GM23338 (cell line): ENCODE measurements around the gene TEPSIN. TPM values are rescaled to one million over a fixed set of nuclear protein-coding genes. Genes with fewer than 3 reads are reported as not detected.

Source experiments
- ATAC-seq: fragments of 200-7000 bp; cut with Tn5 transposase; 3 replicates; pipeline ENCODE4 v1.9.1; 2020
- DNase-seq: peaks from one replicate; pipeline ENCODE4 v3.0.0-alpha.2; 2015; ENCODE audit warnings: low spot score
- H2AFZ ChIP-seq: fragments of 200-600 bp; sonication (generic); 2 replicates; pipeline ENCODE4 v1.8.0; 2016; ENCODE audit warnings: antibody characterized with exemption, mild to moderate bottlenecking, moderate library complexity
- H3F3A ChIP-seq: fragments of 200-600 bp; sonication (generic); replicated peaks from 2 replicates; pipeline ENCODE4 v1.8.0; 2017; ENCODE audit warnings: antibody characterized with exemption, mixed run types, low read depth
- H3K27ac ChIP-seq: fragments of 200-600 bp; sonication (generic); 2 replicates; pipeline ENCODE4 v1.6.1; 2016; ENCODE audit warnings: low read depth
- H3K27me3 ChIP-seq: fragments of 200-600 bp; sonication (generic); 2 replicates; pipeline ENCODE4 v1.8.0; 2016; ENCODE audit warnings: mild to moderate bottlenecking, mixed run types, moderate library complexity; ENCODE audit not compliant: insufficient read depth
- H3K36me3 ChIP-seq: fragments of 200-600 bp; sonication (generic); 2 replicates; pipeline ENCODE4 v1.8.0; 2016; ENCODE audit warnings: mild to moderate bottlenecking; ENCODE audit not compliant: insufficient read depth
- H3K4me1 ChIP-seq: fragments of 200-600 bp; sonication (generic); 2 replicates; pipeline ENCODE4 v1.8.0; 2016; ENCODE audit warnings: mild to moderate bottlenecking, moderate library complexity; ENCODE audit not compliant: insufficient read depth
- H3K4me2 ChIP-seq: fragments of 200-600 bp; sonication (generic); 2 replicates; pipeline ENCODE4 v1.7.1; 2017; ENCODE audit warnings: mixed run types
- H3K4me3 ChIP-seq: fragments of 200-600 bp; sonication (generic); 2 replicates; pipeline ENCODE4 v1.6.1; 2016; ENCODE audit warnings: mixed run types
- H3K79me2 ChIP-seq: fragments of 200-600 bp; sonication (generic); replicated peaks from 2 replicates; pipeline ENCODE4 v1.8.0; 2017; ENCODE audit warnings: mild to moderate bottlenecking; ENCODE audit not compliant: insufficient read depth
- H3K9me2 ChIP-seq: fragments of 200-600 bp; sonication (generic); 2 replicates; pipeline ENCODE4 v1.8.0; 2017; ENCODE audit not compliant: insufficient read depth
- H4K20me1 ChIP-seq: fragments of 200-600 bp; sonication (generic); replicated peaks from 2 replicates; pipeline ENCODE4 v1.8.0; 2017; ENCODE audit warnings: mild to moderate bottlenecking; ENCODE audit not compliant: insufficient read depth
- H3K27ac Mint-ChIP-seq: 2 replicates; pipeline ENCODE4 v1.8.0; 2020; ENCODE audit warnings: inconsistent platforms, mild to moderate bottlenecking, moderate library complexity, mixed read lengths
- H3K27me3 Mint-ChIP-seq: 3 replicates; pipeline ENCODE4 v1.8.0; 2022; ENCODE audit warnings: low read depth, mild to moderate bottlenecking, moderate library complexity, mixed read lengths, inconsistent platforms; ENCODE audit not compliant: insufficient read depth, poor library complexity
- H3K36me3 Mint-ChIP-seq: 3 replicates; pipeline ENCODE4 v1.8.0; 2021; ENCODE audit warnings: low read depth, mild to moderate bottlenecking, inconsistent platforms, moderate library complexity, mixed read lengths
- H3K4me1 Mint-ChIP-seq: 3 replicates; pipeline ENCODE4 v1.8.0; 2020; ENCODE audit warnings: mild to moderate bottlenecking, inconsistent platforms, mixed read lengths
- H3K4me3 Mint-ChIP-seq: 3 replicates; pipeline ENCODE4 v1.8.0; 2021; ENCODE audit warnings: moderate library complexity, mild to moderate bottlenecking, inconsistent platforms, mixed read lengths
- H3K9me3 Mint-ChIP-seq: 3 replicates; pipeline ENCODE4 v1.8.0; 2020; ENCODE audit warnings: moderate library complexity, mild to moderate bottlenecking, inconsistent platforms, mixed read lengths
- CREB1 ChIP-seq: fragments of 250-450 bp; sonication (Bioruptor Pico); IDR thresholded peaks from 2 replicates; pipeline ENCODE4 v1.5.0; 2020; ENCODE audit warnings: low read depth, mild to moderate bottlenecking, moderate library complexity
- EZH2 ChIP-seq: fragments of 200-600 bp; sonication (generic); IDR thresholded peaks from one replicate; pipeline ENCODE4 v1.8.0; 2017; ENCODE audit warnings: antibody characterized with exemption, mild to moderate bottlenecking, low read depth; ENCODE audit not compliant: unreplicated experiment
- EZH2phosphoT487 ChIP-seq: fragments of 200-600 bp; sonication (generic); IDR thresholded peaks from one replicate; pipeline ENCODE4 v1.8.1; 2018; ENCODE audit warnings: antibody characterized with exemption; ENCODE audit not compliant: unreplicated experiment
- JUNB ChIP-seq: IDR thresholded peaks from one replicate; pipeline ENCODE4 v1.6.1; 2016; ENCODE audit warnings: antibody characterized with exemption; ENCODE audit not compliant: unreplicated experiment
- NANOG ChIP-seq: IDR thresholded peaks from 2 replicates; pipeline ENCODE4 v1.6.1; 2016; ENCODE audit warnings: antibody characterized with exemption, borderline replicate concordance
- POLR2AphosphoS5 ChIP-seq: IDR thresholded peaks from 2 replicates; pipeline ENCODE4 v1.6.1; 2016; ENCODE audit warnings: antibody characterized with exemption, low read depth
- STAT1 ChIP-seq: IDR thresholded peaks from one replicate; pipeline ENCODE4 v1.6.1; 2016; ENCODE audit warnings: antibody characterized with exemption; ENCODE audit not compliant: unreplicated experiment
- ZNF114 ChIP-seq: fragments of 250-450 bp; sonication (Bioruptor Pico); IDR thresholded peaks from 2 replicates; pipeline ENCODE4 v1.5.0; 2020; ENCODE audit warnings: mild to moderate bottlenecking, moderate library complexity
- ZNF331 ChIP-seq: fragments of 250-450 bp; sonication (Bioruptor Pico); IDR thresholded peaks from 2 replicates; pipeline ENCODE4 v1.5.0; 2020; ENCODE audit warnings: low read depth, mild to moderate bottlenecking, moderate library complexity
- polyA plus RNA-seq: library from polyadenylated mRNA; unstranded; fragments of >200 nt; fragmentation: Nextera tagmentation; extraction: Ambion mirVana; gene quantifications from 2 replicates; pipeline ENCODE4 v1.2.1, GENCODE V29; 2016
- total RNA-seq: library from RNA; depleted of rRNA; stranded (reverse); fragments of >200 nt; shearing (Covaris generic); gene quantifications from 2 replicates; pipeline ENCODE4 v1.2.3, GENCODE V29; 2014
- TF ChIP-seq, protein P1 (sequence below): IDR thresholded peaks from one replicate; pipeline ENCODE4 v1.6.1; 2018; ENCODE audit warnings: antibody characterized with exemption; ENCODE audit not compliant: unreplicated experiment
- TF ChIP-seq, protein P2 (sequence below): fragments of 250-450 bp; sonication (Bioruptor Pico); IDR thresholded peaks from 2 replicates; pipeline ENCODE4 v1.5.0; 2020; ENCODE audit warnings: mild to moderate bottlenecking, moderate library complexity
- TF ChIP-seq, protein P3 (sequence below): IDR thresholded peaks from 2 replicates; pipeline ENCODE4 v1.6.1; 2016; ENCODE audit warnings: antibody characterized with exemption
- TF ChIP-seq, protein P4 (sequence below), 2 experiments: fragments of 200-600 bp in 1 of 2; sonication (generic) in 1 of 2; conservative IDR thresholded peaks; 2 replicates each; pipeline versions ENCODE4 v1.5.1 to v1.6.1; 2016 to 2017; ENCODE audit warnings: antibody characterized with exemption in 2 of 2, low read depth in 2 of 2, mild to moderate bottlenecking in 2 of 2, moderate library complexity in 1 of 2

TEPSIN gene
- total and polyA plus RNA-seq, 2 experiments from 2014 or later = 4.4 to 25.3 TPM

DNA sequence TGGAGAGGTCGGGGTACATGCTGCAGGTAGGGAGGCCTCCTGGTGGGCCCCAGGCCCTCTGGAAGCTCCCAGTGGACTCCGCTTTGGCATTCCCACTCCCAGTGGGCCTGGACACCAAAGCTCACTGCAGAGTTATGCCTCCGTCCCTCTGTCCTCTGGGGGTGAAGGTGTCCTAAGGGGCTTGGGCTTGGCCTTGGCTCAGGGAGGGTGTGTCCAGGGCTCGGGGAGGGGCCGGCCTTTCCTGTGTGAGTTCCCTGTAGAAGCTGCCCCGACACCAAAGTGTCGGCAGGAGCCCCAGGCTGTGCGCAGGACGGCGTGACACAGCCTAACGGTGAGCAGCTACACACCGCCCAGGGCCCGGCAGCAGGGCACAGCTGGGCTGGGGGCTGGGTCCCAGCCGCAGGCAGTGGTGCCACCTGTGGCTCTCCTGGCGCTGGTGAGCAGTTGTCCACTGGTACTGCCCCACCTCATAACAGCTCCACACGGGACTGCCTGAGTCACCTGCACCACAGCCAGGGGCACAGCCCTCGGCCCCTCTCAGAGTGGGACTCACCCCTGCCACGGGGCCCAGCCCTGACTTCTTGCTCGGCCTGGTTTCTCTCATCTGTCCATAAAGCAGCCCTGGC lies 6.1 kb downstream of the TEPSIN start:
- Histone ChIP-seq H3K27me3 (no peaks in the 10 kb centered on the region), H3K4me2 (no peak overlapping the region), H3K9me2 (no peaks in the 10 kb centered on the region), H2AFZ (no peak overlapping the region), H3K4me3 (no peak overlapping the region), H4K20me1 (no peaks in the 10 kb centered on the region), H3K79me2 (no peaks in the 10 kb centered on the region; the same call in none of the 2 replicates), H3K27ac (no peak overlapping the region), H3K36me3 (no peaks in the 10 kb centered on the region), H3K4me1 (no peaks in the 10 kb centered on the region), H3F3A (no peaks in the 10 kb centered on the region)
- Mint-ChIP-seq H3K27ac (no peak overlapping the region), H3K9me3 (no peaks in the 10 kb centered on the region), H3K27me3 (peaks cover 6% of the 10 kb centered on the region), H3K4me1 (peaks cover 1% of the 10 kb centered on the region), H3K36me3 (peaks cover 15% of the 10 kb centered on the region), H3K4me3 (no peak overlapping the region)
- no peak for ATAC-seq
- no peak for DNase-seq
- TF ChIP-seq JUNB (no peak), STAT1 (no peak), CREB1 (CRISPR knock-in tag) (no peak), EZH2 (no peak), ZNF114 (CRISPR knock-in tag) (no peak), POLR2AphosphoS5 (no peak), NANOG (no peak), EZH2phosphoT487 (no peak), ZNF331 (CRISPR knock-in tag) (no peak)
- TF ChIP-seq, protein P1, sequence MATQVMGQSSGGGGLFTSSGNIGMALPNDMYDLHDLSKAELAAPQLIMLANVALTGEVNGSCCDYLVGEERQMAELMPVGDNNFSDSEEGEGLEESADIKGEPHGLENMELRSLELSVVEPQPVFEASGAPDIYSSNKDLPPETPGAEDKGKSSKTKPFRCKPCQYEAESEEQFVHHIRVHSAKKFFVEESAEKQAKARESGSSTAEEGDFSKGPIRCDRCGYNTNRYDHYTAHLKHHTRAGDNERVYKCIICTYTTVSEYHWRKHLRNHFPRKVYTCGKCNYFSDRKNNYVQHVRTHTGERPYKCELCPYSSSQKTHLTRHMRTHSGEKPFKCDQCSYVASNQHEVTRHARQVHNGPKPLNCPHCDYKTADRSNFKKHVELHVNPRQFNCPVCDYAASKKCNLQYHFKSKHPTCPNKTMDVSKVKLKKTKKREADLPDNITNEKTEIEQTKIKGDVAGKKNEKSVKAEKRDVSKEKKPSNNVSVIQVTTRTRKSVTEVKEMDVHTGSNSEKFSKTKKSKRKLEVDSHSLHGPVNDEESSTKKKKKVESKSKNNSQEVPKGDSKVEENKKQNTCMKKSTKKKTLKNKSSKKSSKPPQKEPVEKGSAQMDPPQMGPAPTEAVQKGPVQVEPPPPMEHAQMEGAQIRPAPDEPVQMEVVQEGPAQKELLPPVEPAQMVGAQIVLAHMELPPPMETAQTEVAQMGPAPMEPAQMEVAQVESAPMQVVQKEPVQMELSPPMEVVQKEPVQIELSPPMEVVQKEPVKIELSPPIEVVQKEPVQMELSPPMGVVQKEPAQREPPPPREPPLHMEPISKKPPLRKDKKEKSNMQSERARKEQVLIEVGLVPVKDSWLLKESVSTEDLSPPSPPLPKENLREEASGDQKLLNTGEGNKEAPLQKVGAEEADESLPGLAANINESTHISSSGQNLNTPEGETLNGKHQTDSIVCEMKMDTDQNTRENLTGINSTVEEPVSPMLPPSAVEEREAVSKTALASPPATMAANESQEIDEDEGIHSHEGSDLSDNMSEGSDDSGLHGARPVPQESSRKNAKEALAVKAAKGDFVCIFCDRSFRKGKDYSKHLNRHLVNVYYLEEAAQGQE = no peak
- TF ChIP-seq, protein P2, sequence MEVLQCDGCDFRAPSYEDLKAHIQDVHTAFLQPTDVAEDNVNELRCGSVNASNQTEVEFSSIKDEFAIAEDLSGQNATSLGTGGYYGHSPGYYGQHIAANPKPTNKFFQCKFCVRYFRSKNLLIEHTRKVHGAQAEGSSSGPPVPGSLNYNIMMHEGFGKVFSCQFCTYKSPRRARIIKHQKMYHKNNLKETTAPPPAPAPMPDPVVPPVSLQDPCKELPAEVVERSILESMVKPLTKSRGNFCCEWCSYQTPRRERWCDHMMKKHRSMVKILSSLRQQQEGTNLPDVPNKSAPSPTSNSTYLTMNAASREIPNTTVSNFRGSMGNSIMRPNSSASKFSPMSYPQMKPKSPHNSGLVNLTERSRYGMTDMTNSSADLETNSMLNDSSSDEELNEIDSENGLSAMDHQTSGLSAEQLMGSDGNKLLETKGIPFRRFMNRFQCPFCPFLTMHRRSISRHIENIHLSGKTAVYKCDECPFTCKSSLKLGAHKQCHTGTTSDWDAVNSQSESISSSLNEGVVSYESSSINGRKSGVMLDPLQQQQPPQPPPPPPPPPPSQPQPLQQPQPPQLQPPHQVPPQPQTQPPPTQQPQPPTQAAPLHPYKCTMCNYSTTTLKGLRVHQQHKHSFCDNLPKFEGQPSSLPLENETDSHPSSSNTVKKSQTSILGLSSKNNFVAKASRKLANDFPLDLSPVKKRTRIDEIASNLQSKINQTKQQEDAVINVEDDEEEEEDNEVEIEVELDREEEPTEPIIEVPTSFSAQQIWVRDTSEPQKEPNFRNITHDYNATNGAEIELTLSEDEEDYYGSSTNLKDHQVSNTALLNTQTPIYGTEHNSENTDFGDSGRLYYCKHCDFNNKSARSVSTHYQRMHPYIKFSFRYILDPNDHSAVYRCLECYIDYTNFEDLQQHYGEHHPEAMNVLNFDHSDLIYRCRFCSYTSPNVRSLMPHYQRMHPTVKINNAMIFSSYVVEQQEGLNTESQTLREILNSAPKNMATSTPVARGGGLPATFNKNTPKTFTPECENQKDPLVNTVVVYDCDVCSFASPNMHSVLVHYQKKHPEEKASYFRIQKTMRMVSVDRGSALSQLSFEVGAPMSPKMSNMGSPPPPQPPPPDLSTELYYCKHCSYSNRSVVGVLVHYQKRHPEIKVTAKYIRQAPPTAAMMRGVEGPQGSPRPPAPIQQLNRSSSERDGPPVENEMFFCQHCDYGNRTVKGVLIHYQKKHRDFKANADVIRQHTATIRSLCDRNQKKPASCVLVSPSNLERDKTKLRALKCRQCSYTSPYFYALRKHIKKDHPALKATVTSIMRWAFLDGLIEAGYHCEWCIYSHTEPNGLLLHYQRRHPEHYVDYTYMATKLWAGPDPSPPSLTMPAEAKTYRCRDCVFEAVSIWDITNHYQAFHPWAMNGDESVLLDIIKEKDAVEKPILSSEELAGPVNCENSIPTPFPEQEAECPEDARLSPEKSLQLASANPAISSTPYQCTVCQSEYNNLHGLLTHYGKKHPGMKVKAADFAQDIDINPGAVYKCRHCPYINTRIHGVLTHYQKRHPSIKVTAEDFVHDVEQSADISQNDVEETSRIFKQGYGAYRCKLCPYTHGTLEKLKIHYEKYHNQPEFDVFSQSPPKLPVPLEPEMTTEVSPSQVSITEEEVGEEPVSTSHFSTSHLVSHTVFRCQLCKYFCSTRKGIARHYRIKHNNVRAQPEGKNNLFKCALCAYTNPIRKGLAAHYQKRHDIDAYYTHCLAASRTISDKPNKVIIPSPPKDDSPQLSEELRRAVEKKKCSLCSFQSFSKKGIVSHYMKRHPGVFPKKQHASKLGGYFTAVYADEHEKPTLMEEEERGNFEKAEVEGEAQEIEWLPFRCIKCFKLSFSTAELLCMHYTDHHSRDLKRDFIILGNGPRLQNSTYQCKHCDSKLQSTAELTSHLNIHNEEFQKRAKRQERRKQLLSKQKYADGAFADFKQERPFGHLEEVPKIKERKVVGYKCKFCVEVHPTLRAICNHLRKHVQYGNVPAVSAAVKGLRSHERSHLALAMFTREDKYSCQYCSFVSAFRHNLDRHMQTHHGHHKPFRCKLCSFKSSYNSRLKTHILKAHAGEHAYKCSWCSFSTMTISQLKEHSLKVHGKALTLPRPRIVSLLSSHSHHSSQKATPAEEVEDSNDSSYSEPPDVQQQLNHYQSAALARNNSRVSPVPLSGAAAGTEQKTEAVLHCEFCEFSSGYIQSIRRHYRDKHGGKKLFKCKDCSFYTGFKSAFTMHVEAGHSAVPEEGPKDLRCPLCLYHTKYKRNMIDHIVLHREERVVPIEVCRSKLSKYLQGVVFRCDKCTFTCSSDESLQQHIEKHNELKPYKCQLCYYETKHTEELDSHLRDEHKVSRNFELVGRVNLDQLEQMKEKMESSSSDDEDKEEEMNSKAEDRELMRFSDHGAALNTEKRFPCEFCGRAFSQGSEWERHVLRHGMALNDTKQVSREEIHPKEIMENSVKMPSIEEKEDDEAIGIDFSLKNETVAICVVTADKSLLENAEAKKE (CRISPR knock-in tag) = no peak
- TF ChIP-seq, protein P3, sequence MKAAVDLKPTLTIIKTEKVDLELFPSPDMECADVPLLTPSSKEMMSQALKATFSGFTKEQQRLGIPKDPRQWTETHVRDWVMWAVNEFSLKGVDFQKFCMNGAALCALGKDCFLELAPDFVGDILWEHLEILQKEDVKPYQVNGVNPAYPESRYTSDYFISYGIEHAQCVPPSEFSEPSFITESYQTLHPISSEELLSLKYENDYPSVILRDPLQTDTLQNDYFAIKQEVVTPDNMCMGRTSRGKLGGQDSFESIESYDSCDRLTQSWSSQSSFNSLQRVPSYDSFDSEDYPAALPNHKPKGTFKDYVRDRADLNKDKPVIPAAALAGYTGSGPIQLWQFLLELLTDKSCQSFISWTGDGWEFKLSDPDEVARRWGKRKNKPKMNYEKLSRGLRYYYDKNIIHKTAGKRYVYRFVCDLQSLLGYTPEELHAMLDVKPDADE = no peak
- TF ChIP-seq, protein P4, sequence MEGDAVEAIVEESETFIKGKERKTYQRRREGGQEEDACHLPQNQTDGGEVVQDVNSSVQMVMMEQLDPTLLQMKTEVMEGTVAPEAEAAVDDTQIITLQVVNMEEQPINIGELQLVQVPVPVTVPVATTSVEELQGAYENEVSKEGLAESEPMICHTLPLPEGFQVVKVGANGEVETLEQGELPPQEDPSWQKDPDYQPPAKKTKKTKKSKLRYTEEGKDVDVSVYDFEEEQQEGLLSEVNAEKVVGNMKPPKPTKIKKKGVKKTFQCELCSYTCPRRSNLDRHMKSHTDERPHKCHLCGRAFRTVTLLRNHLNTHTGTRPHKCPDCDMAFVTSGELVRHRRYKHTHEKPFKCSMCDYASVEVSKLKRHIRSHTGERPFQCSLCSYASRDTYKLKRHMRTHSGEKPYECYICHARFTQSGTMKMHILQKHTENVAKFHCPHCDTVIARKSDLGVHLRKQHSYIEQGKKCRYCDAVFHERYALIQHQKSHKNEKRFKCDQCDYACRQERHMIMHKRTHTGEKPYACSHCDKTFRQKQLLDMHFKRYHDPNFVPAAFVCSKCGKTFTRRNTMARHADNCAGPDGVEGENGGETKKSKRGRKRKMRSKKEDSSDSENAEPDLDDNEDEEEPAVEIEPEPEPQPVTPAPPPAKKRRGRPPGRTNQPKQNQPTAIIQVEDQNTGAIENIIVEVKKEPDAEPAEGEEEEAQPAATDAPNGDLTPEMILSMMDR (conservative IDR thresholded peaks at IDR 0.05; ENCODE audit: low read depth in 2 of 2) = no peak
